ENCODE data around the gene NSDHL.

NSDHL gene

GRCh38 chrX:152817078-152817764, 13.6 kb upstream of the NSDHL start:
- DNase-seq (ENCODE audit: low spot score) = no peak
- Histone ChIP-seq H3K4me3 (no peak overlapping the region), H3K27ac (no peak overlapping the region)
- TF ChIP-seq CTCF (IDR thresholded peaks at IDR 0.05) = no peak

- Histone ChIP-seq H3K27ac (no peak overlapping the region), H3K4me3 (no peak overlapping the region)
- no peak for TF ChIP-seq CTCF (IDR thresholded peaks at IDR 0.05)
- DNase-seq (ENCODE audit: low spot score) = no peak
These were observed 12.5 kb upstream of the NSDHL start for GRCh38 chrX:152818356-152818755.

DNA sequence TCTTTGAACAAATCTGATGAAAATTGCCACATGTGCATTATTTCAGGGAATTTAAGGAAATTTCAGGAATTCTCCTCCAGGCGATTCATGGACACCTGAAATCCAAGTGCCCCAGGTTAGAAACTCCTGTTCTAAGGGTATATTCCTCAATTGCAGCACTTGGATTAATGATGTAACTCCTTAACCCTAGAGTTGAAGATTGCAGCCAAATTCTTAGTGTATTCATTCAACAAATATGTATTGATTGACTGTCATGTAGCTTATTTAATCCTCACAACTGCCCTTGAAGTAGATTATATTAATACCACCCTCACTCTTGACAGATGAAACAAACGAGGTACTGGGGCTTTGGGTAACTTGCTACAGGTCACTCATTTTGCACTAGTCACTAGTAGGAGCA, 11.6 kb upstream of the NSDHL start:
- TF ChIP-seq CTCF (IDR thresholded peaks at IDR 0.05) = no peak
- DNase-seq (ENCODE audit: low spot score) = no peak
- H3K27ac ChIP-seq = no peak overlapping the region
- H3K4me3 ChIP-seq = no peak overlapping the region

- H3K27ac ChIP-seq = no peak overlapping the region
- H3K4me3 ChIP-seq = no peak overlapping the region
- no peak for TF ChIP-seq CTCF (IDR thresholded peaks at IDR 0.05)
- no peak for DNase-seq (ENCODE audit: low spot score)
These were observed 11.1 kb upstream of the NSDHL start for GRCh38 chrX:152819732-152820131.

DNA sequence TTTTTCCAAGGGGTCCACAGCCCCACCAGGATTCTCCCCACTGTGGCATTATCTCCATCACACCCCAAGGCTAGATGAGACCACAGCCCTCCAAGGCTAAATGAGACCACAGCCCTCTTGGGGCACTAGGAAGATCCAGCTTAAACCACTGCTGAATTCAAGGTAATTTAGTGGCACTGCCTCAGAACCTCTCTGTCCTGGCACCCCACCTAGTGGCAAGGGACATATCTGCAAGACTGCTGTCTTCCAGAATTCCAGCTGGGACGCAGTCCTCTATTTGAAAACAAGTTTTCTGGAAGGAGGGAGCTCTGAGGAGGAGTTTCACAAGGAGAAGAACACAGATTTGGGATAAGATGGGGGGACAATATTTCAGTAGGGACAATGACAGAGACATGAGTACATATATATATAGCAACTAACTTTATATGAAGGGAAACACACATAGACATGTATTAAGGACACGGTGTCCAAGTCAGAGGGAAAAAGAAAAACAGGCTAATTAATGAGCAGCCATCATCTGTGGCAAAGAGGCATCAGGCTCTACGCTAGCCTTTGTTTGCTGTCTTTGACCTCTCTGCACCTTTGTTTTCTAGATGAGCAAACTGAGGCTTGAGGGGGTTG, 9.6 kb upstream of the NSDHL start:
- no peak overlapping the region for H3K4me3 ChIP-seq
- DNase-seq (ENCODE audit: low spot score) = no peak
- TF ChIP-seq CTCF (IDR thresholded peaks at IDR 0.05) = no peak
- H3K27ac ChIP-seq = no peak overlapping the region

GRCh38 chrX:152822383-152823086, 8.3 kb upstream of the NSDHL start:
- Histone ChIP-seq H3K27ac (no peak overlapping the region), H3K4me3 (no peak overlapping the region)
- no peak for TF ChIP-seq CTCF (IDR thresholded peaks at IDR 0.05)
- DNase-seq (ENCODE audit: low spot score) = no peak

Data from coronary artery (tissue), 2 donors.